B cell (primary cell): ENCODE measurements around the gene MAML2. TPM values are rescaled to one million over a fixed set of nuclear protein-coding genes. Genes with fewer than 3 reads are reported as not detected.

ENCODE experiments used
- ATAC-seq: fragments of 200-7000 bp; cut with Tn5 transposase; one replicate; pipeline ENCODE4 v1.10.0; 2021; ENCODE audit warnings: low read depth, mild to moderate bottlenecking, moderate number of reproducible peaks, moderate library complexity
- CTCF ChIA-PET: fragments of 350-600 bp; sonication (Branson Sonifier 250); formaldehyde crosslinking; loops from one replicate; lab custom pipeline; 2021; ENCODE audit warnings: antibody characterized with exemption, inconsistent platforms; lab: Charles Lee
- POLR2A ChIA-PET: fragments of 350-600 bp; sonication (Branson Sonifier 250); formaldehyde crosslinking; loops from one replicate; lab custom pipeline; 2021; ENCODE audit warnings: antibody characterized with exemption; lab: Charles Lee
- DNase-seq: peaks from one replicate; pipeline ENCODE4 v3.0.0; 2013
- H2AFZ ChIP-seq: 2 replicates; pipeline ENCODE4 v1.6.1; 2012; ENCODE audit warnings: mild to moderate bottlenecking, low read depth, low read length; ENCODE audit not compliant: insufficient read depth, poor library complexity, severe bottlenecking
- H3K27ac ChIP-seq, 2 donors: 1 replicate in 1 of 2; 2 replicates in 1 of 2; pipeline ENCODE4 v1.5.1; 2012 to 2013; ENCODE audit warnings: low read length in 2 of 2, mild to moderate bottlenecking in 2 of 2, moderate library complexity in 1 of 2
- H3K27me3 ChIP-seq, 4 experiments: fragments of 200-600 bp in 1 of 4; sonication (generic) in 1 of 4; replicated peaks in 1 of 4; 1 replicate in 2 of 4; 2 replicates in 2 of 4; pipeline versions ENCODE4 v1.6.1 to v1.7.0; 2013 to 2016; ENCODE audit warnings: low read length in 3 of 4, mild to moderate bottlenecking in 2 of 4, mixed read lengths in 1 of 4, moderate library complexity in 1 of 4; ENCODE audit not compliant: insufficient read depth in 4 of 4, control insufficient read depth in 3 of 4; ENCODE audit errors: control extremely low read depth in 1 of 4
- H3K36me3 ChIP-seq, 2 experiments: replicated peaks in 1 of 2; 1 replicate in 1 of 2; 2 replicates in 1 of 2; pipeline versions ENCODE4 v1.6.1 to v1.7.1; 2013; ENCODE audit warnings: low read length in 1 of 2; ENCODE audit not compliant: insufficient read depth in 2 of 2, control insufficient read depth in 1 of 2; ENCODE audit errors: control extremely low read depth in 1 of 2, extremely low read depth in 1 of 2
- H3K4me1 ChIP-seq, 2 donors: fragments of 200-600 bp in 1 of 2; sonication (generic) in 1 of 2; 1 replicate in 1 of 2; 2 replicates in 1 of 2; pipeline versions ENCODE4 v1.5.1 to v1.6.1; 2013 to 2017; ENCODE audit warnings: low read length in 2 of 2; ENCODE audit not compliant: control insufficient read depth in 2 of 2, insufficient read depth in 2 of 2
- H3K4me2 ChIP-seq: replicated peaks from 2 replicates; pipeline ENCODE3; 2012; ENCODE audit warnings: mild to moderate bottlenecking, low read depth, low read length; ENCODE audit not compliant: poor library complexity, severe bottlenecking
- H3K4me3 ChIP-seq, 5 experiments: fragments of 200-600 bp in 1 of 5; sonication (generic) in 1 of 5; 1 replicate in 3 of 5; 2 replicates in 2 of 5; pipeline versions ENCODE4 v1.5.1 to v1.7.0; 2011 to 2016; ENCODE audit warnings: low read length in 4 of 5, mild to moderate bottlenecking in 4 of 5, low read depth in 2 of 5, control low read depth in 1 of 5, moderate library complexity in 1 of 5; ENCODE audit not compliant: insufficient read depth in 1 of 5; ENCODE audit errors: control extremely low read depth in 1 of 5, extremely low read depth in 1 of 5
- H3K79me2 ChIP-seq: fragments of 200-600 bp; sonication (generic); one replicate; pipeline ENCODE4 v1.6.0; 2016; ENCODE audit warnings: low read length; ENCODE audit not compliant: control insufficient read depth, insufficient read depth
- H3K9ac ChIP-seq: fragments of 200-600 bp; sonication (generic); 2 replicates; pipeline ENCODE4 v1.6.1; 2017; ENCODE audit warnings: mild to moderate bottlenecking, low read length, moderate library complexity
- H3K9me3 ChIP-seq, 3 donors: one replicate each; pipeline versions ENCODE4 v1.6.1 to v1.7.1; 2013; ENCODE audit warnings: low read length in 2 of 3; ENCODE audit not compliant: control insufficient read depth in 2 of 3, insufficient read depth in 1 of 3; ENCODE audit errors: control extremely low read depth in 1 of 3
- H4K20me1 ChIP-seq: 2 replicates; pipeline ENCODE4 v1.6.0; 2012; ENCODE audit warnings: mild to moderate bottlenecking, low read length; ENCODE audit not compliant: insufficient read depth, control insufficient read depth, poor library complexity, severe bottlenecking
- H3K27ac Mint-ChIP-seq: one replicate; pipeline ENCODE4 v1.8.0; 2021; ENCODE audit warnings: mixed read lengths
- H3K27me3 Mint-ChIP-seq: one replicate; pipeline ENCODE4 v1.8.0; 2021; ENCODE audit warnings: mixed read lengths
- H3K4me1 Mint-ChIP-seq: one replicate; pipeline ENCODE4 v1.8.0; 2021; ENCODE audit warnings: mixed read lengths
- H3K4me3 Mint-ChIP-seq: one replicate; pipeline ENCODE4 v1.8.0; 2021; ENCODE audit warnings: mixed read lengths
- H3K9me3 Mint-ChIP-seq: one replicate; pipeline ENCODE4 v1.8.0; 2022; ENCODE audit warnings: mixed read lengths; ENCODE audit not compliant: insufficient read depth
- CTCF ChIP-seq: fragments of 200-600 bp; IDR thresholded peaks from one replicate; pipeline ENCODE4 v1.8.0; 2022; ENCODE audit warnings: antibody characterized with exemption, mild to moderate bottlenecking
- EZH2 ChIP-seq: IDR thresholded peaks from 2 replicates; pipeline ENCODE4 v1.6.1; 2012; ENCODE audit warnings: borderline replicate concordance, low read depth, mild to moderate bottlenecking, moderate library complexity, low read length; ENCODE audit not compliant: insufficient read depth, poor library complexity, severe bottlenecking
- WGBS: methylation state at CpG from one replicate; pipeline ENCODE4 v1.1.5; 2013; ENCODE audit warnings: missing lambda C conversion rate; ENCODE audit not compliant: insufficient coverage; 5-methylcytosine and 5-hydroxymethylcytosine counted together
- intact Hi-C: fragments of 100-400 bp; cut with micrococcal nuclease; formaldehyde crosslinking; loops from one replicate; pipeline ENCODE4 v1.10.0; 2022
- polyA plus RNA-seq: library from polyadenylated mRNA; depleted of rRNA; stranded (reverse); fragments of >200 nt; gene quantifications from 2 replicates; pipeline ENCODE4 v1.2.3, GENCODE V29; 2012
- total RNA-seq, 2 donors: library from RNA; stranded (reverse); fragments of 120-200 nt in 1 of 2; gene quantifications; 1 replicate in 1 of 2; 2 replicates in 1 of 2; pipeline versions ENCODE4 v1.2.3 to v1.2.4, GENCODE V29; 2013 to 2022

MAML2 gene
- total and polyA plus RNA-seq, 2 donors (not counting 1 experiment from before 2014, with no cell fraction given): 10.7 to 26.4 TPM

GRCh38 chr11:96103102-96103501 is 239.9 kb downstream of the MAML2 start:
- Histone ChIP-seq H3K4me3 (no peak overlapping the region), H3K36me3 (peaks cover 0 to 1% of the 10 kb centered on the region in 2 experiments), H3K27me3 (no peaks in the 10 kb centered on the region), H2AFZ (no peak overlapping the region), H3K79me2 (no peaks in the 10 kb centered on the region), H3K4me2 (no peak overlapping the region), H3K4me1 (no peaks in the 10 kb centered on the region), H3K9ac (no peak overlapping the region), H3K9me3 (no peaks in the 10 kb centered on the region), H3K27ac (no peak overlapping the region), H4K20me1 (no peaks in the 10 kb centered on the region)
- ChIA-PET CTCF (no interaction called here), POLR2A (no interaction called here)
- Mint-ChIP-seq H3K4me3 (no peak overlapping the region), H3K9me3 (no peaks in the 10 kb centered on the region), H3K27me3 (no peaks in the 10 kb centered on the region), H3K27ac (no peak overlapping the region), H3K4me1 (peaks cover 6% of the 10 kb centered on the region)
- intact Hi-C loops: no loop called here
- ATAC-seq: no peak
- DNase-seq: no peak
- WGBS: no CpG with 5 or more reads among the region's 1 CpG
- TF ChIP-seq CTCF (no peak), EZH2 (no peak)

- H3K4me2 ChIP-seq: no peak overlapping the region
- H3K79me2 ChIP-seq: no peaks in the 10 kb centered on the region
Measured at GRCh38 chr11:96102664-96103078, 240.3 kb downstream of the MAML2 start.

More at GRCh38 chr11:96102664-96103078, 240.3 kb downstream of the MAML2 start:
- Histone ChIP-seq H3K9me3 (no peaks in the 10 kb centered on the region), H4K20me1 (no peaks in the 10 kb centered on the region), H3K9ac (no peak overlapping the region), H3K4me1 (no peaks in the 10 kb centered on the region), H3K36me3 (peaks cover 0 to 1% of the 10 kb centered on the region in 2 experiments), H3K27me3 (no peaks in the 10 kb centered on the region), H3K27ac (no peak overlapping the region), H3K4me3 (no peak overlapping the region), H2AFZ (no peak overlapping the region)
- Mint-ChIP-seq H3K4me3 (no peak overlapping the region), H3K4me1 (peaks cover 8% of the 10 kb centered on the region), H3K27ac (no peak overlapping the region), H3K9me3 (no peaks in the 10 kb centered on the region), H3K27me3 (no peaks in the 10 kb centered on the region)
- intact Hi-C loops: no loop called here
- ChIA-PET POLR2A (no interaction called here), CTCF (interaction anchor here (0.7 kb wide), 1 partner anchor 241 kb away, joined by 5 read pairs; the partner anchor contains the start of gene MAML2)
- no peak for DNase-seq
- ATAC-seq: no peak
- TF ChIP-seq CTCF: no peak
- TF ChIP-seq EZH2: no peak
- WGBS: 100% methylated on average over 1 of the region's 2 CpGs
